CMK (cell line): ENCODE results near the gene SUSD4.
"Not testable (repeated sequence)": the region's sequence is repeated elsewhere in the genome, so short reads cannot be mapped to it uniquely, and the experiment has no call there.

Source experiments
- DNase-seq: peaks from one replicate; pipeline ENCODE4 v3.0.0-alpha.2; 2010; ENCODE audit warnings: low read depth

SUSD4 gene

DNA sequence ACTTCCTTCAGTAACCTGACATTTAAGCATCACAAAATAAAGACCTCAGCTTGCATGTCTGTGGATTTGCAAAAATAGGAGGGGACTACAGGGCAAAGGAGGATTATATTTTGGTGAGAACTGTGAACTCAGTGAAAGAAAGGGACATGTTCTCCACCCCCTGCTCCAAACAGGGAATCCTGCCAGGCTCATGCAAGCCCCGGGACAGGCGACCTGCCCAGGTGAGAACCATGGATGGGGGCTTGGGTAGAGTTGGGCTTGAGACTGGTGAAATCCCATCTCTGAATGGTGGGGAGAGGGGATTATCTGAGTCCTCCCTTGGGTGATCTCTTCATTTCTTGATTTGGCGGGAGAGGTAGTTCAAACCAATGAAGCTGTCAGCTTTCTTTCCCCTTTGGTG is 110.1 kb downstream of the SUSD4 start:
- no peak for DNase-seq

GRCh38 chr1:223251387-223251786 is 112.6 kb downstream of the SUSD4 start:
- DNase-seq: not testable (repeated sequence)

GRCh38 chr1:223250632-223251015 is 113.4 kb downstream of the SUSD4 start:
- DNase-seq: no peak

DNA sequence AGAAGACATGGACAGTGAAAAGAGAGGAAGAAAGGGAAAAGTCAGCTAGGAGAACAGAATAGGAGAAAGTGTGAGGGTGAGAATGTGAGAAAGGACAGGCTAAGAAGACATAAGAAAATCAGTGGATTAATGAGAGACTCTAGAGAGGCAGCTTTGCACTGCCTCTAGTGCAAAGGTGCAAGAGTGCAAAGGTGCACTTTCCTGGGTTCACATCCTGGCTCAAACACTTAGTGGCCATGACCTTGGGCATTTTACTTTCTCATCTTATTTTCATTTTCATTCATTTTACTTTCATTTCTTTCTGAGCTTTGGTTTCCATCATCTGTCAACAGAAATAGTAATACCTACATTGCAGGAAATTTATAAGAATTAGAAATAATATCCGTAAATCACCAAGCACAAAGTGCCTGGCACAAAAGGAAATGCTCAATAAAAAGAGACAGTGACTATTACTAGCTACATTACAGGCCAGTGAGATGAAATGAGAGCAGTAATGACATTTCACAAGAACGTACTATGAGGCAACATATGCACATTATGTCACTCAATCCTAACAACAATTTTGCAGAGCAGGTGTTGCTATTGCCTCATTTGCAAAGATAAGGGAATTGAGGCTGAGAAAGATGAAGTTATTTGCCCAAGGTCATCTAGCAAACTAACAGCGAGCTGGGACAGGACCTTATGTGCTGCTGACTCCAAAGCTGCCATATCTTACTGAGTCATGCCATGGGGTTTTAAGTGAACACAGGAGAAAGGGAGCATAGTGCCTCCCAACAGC is 113.9 kb downstream of the SUSD4 start:
- no peak for DNase-seq

DNA sequence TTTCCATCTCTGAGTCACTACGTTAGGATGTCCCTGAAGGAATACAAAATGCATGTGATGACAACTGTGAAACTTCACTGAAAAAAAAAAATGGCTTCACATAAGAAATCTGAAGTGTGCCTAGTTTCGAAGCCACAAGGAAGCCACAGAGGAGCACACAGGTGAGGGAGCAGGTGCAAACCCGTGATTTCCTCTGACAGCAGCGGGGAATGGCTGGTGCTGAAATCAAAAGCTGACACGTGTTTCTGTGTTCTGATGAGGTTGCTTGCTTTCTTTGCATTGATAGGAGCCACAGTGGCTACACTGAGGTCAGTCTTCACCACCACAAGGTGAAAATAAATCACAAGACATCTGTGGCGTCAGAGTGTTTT is 115.2 kb downstream of the SUSD4 start:
- DNase-seq: no peak

- no peak for DNase-seq
These were observed 115.8 kb downstream of the SUSD4 start for GRCh38 chr1:223248001-223248769.

DNA sequence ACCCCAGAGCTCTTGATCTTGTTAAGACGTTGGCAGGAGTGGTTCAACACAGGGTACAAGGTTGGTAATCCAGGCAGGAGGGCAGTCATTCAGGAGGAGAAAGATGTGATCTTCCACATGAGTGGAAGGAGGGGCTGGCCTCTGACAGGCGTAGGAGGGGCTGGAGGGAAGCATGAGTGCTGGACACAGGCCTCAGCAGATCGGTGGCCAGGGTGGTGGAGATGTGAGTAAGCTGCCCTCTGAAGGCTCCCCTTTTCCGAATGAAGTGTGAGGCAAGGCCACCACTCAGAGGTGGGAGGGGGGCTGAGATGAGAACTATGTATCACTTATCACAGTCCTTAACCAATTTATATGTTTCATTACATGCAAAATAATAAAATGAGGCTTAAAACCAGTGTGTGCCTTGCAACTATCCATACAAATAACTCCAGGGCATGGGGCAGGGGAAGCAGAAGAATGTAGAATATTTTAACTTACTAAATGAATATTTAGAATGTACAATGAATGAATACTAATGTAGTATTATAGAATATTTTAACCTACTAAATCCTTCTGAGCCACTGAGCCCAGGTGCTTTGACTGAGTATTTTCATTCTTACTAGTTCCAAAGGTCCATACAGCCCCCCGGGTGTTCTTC is 117.4 kb downstream of the SUSD4 start:
- DNase-seq: no peak

- DNase-seq: no peak
These were observed 118.0 kb downstream of the SUSD4 start for GRCh38 chr1:223245983-223246382.

DNA sequence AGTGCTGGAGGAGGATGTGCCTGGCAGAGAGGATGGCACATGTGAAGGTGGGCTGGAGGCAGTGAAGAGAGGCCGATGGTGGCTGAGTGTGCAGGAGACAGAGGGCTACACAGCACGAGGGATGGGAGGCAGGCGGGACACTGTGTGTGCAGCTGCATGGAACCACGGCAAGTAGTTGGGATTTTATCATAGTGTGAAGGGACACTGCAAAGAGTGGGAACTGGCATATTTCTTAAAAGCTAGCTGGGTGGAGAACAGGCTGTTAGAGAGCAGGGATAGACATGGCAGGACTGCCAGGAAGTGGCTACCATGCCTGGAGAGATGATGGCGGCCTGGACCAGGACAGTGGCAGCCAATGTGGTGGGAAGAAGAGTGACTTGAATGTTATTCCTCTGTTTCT is 118.6 kb downstream of the SUSD4 start:
- DNase-seq: no peak

DNA sequence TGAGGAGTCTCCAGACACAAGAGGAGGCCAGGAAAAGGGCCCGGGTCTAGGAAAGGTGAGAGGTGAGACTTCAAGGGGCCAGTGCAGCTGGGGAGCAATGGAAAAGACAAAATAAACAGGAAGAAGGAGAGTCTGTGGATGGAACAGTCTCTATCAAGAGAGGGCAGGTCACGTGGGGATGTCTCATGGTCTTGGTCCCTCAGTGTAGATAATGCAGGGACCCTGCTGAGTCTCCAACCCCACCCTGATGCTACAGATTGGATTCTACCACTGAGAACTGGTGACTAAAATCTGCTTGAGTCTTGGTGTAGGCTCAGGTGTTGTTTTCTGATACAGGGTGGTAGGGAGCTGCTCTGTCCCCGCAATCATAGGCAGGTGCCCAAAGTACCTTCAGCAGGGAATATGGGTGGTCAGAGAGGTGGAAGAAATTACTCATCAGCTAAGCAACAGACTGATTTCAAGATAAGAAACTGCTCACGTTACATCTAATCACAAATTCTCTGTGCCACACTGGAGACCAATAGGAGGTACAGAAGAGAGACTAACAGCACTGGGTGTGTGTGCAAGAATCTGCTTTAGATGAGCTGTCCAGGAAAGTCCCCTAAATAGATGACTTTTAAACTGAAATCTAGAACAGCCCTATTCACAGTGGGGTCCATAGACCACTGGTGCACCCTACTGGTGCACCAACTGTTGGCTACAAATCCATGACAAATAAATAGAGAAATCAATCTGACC is 119.4 kb downstream of the SUSD4 start:
- no peak for DNase-seq

DNA sequence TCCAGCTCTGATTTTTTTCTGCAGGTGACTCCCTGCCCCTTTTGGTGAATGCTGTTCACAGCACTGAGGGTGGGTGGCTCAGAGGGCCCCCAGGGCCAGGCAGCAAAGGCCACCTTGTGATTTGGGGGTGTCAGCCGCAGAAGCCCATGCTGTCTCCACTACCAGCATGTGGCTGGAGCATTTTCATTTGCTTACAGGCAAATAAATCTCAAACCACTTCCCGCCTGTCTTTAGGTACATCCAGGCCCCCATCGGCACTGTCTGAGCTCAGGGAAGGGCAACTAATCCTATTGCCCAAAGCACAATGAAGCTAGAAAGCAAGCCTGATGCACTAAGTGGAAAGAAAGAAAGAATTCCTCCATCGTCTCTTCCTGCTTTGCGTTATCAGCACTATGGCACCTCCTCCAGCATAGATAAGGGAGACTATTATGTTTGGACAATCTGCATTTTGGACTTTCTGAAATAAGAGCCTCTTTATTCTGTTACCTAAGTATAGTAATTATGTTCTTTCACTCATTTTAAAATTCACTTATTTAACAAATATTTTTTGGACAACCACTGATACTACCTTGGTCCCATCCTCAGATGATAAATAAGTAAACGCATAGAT is 120.4 kb downstream of the SUSD4 start:
- DNase-seq: no peak

DNA sequence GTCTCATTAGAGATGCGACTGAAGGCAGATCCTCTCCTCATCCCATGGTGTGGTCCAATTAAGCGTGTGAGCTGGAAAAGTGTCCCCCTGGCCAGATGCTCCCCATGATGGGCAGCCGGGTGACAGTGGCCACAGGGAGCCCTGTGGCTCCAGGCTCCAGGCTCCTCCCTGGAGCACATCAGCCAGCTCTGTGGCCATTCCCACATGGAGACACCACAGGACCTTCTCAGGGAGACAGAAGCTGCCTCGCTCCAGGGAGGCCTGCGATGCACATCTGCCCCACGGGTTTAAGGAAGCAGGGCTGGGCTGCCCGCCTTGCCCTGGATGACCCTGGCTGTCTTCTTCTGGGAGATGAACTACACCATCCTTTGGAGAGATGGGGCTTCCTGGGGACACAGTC is 121.0 kb downstream of the SUSD4 start:
- DNase-seq: no peak

DNA sequence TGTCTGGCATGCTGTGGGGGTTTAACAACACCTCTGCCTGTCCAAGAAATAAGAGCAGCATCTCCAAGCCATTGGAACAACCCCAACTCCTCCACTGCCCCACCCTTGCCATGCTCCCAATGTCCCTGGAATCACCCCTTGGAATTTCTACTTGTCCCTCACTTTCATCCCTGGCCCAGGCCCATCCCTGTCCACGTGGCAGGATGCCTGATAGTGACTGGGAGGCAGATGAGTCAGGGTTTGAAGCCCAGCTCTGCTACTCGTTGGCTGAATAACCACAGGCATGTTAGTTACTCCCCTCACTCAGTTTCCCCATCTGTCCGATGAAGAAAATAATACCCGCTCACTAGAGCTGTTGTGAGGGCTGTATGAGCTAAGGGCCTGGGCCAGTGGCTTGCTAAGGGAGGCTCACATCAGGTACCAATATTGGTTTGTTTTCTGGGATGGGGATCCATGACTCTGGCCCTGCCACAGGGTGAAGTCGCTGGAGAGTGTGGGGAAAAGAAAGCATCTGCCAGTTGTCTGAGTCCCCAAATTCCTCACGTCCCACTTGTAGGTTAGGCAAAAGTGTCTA is 121.5 kb downstream of the SUSD4 start:
- DNase-seq: no peak

DNA sequence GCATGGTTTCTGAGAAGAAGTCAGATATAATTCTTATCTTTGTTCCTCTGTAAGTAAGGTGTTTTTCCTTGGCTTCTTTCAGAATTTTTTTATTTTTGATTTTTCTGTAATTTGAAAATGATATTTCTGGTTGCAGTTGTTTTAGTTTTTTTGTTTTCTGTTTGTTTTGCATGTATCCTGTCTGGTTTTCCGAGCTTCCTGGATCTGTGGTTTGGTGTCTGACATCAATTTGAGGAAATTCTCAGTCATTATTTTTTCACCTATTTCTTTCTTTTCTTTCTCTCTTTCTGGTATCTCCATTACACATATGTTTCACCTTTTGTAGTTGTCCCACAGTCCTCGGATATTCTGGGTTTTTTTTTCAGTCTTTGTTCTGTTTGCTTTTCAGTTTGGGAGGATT is 123.9 kb downstream of the SUSD4 start:
- no peak for DNase-seq

- no peak for DNase-seq
These were observed 128.9 kb downstream of the SUSD4 start for GRCh38 chr1:223235091-223235490.

DNA sequence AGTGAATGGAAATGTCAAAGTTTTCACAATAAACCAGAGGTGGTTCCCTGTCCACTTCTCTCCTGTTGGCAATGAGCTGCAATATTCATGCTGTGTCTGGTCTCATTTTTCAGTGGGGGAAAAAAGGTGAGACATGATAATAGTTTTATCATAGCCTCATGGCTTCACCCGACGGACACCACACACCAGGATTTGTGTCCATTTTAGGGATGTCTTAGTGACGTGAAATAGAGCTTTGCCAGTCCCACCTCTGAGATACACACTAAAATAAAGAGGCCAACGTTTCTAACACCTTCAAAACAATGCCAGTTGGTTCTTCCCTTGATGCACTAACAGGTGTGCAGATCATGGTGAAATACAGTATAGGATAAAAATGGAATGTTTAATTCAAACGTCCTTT is 129.4 kb downstream of the SUSD4 start:
- no peak for DNase-seq

DNA sequence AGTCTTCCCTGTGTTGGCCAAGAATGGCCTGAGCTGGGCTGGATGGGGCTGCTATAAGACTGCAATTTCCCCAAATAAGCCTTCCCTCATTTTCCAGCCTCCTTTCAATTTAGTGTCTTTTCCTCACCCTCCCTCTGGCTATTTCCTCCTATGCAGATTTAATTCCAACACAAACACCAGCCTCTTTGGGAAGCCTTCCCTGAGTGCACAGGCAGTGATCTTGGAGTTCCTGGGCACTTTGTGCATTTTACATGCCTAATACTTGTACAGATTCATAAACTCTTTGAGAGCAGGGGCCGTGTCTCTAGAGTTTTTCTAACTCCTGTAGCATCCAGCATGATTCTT is 129.8 kb downstream of the SUSD4 start:
- no peak for DNase-seq

DNA sequence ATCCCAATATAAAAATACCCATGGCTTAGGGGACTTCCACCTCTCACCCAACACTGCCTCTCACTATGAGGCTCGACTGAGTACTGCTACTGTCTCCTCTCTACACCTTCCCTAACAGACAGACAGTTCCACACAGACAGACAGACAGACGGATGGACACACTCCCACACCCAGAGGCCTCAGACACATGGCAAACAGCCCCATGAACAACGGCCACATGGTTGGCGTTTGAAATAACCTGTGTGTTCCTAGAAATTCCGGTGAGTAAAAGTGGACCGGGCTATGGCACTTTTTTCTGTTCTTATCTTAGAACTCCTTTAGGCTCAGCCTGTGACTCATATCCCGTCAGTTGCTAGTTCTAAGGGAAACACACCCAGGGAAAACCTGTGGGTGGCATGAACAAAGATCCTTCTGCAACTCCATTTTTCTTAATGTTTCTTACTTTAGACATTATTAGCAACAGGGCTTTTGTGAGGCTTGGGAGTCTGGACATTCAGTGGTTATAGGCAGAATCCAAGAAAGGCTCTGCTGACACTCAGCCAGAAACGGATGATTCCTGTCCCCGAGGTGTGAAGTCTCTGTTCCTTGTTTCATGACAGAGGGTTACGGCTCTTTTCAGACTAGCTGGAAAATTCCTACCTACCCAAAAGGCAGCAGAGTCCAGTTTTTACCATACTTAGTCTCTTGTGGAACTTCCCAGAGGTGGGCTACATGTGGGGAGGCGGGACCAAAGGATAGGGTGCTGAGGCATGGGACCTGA is 130.4 kb downstream of the SUSD4 start:
- DNase-seq: no peak

GRCh38 chr1:223233019-223233409 is 131.0 kb downstream of the SUSD4 start:
- DNase-seq: no peak

DNA sequence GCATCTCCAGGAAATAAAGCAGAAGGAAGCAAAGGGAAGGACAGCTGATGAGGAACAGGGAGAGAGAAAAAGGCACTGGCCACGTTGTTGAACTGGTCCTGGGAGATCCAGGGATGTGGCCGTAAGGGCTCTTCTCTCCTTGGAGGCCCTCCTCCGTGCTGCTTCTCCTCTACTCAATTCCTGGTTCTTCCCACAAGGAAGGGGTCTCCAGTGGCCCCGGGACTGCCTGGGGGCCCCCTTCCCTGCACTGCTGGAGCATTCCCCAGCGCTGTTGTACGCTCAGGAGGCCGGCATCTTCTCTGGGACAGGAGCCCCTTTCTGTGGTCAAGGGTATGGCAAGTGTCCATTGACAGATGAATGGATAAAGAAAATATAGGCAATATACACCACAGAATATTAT is 132.4 kb downstream of the SUSD4 start:
- DNase-seq: no peak

- DNase-seq: no peak
These were observed 132.9 kb downstream of the SUSD4 start for GRCh38 chr1:223231011-223231572.
